GM12878 (cell line): ENCODE measurements around the gene PARP11. TPM values are rescaled to one million over a fixed set of nuclear protein-coding genes. Genes with fewer than 3 reads are reported as not detected.

Source experiments
- ATAC-seq: fragments of 200-7000 bp; cut with Tn5 transposase; 3 replicates; pipeline ENCODE4 v1.9.1; 2020; ENCODE audit warnings: mild to moderate bottlenecking, moderate library complexity
- BruUV-seq: library from RNA; stranded (reverse); fragments of 400-500 nt; replicated peaks from 2 replicates; lab custom pipeline; 2021; lab: Mats Ljungman, UMichigan
- CTCF ChIA-PET: fragments of 300-600 bp; sonication (Branson Sonifier 250); formaldehyde crosslinking; extraction: SDS; loops from one replicate; lab custom pipeline; 2021; ENCODE audit warnings: inconsistent platforms; lab: Yijun Ruan, JAX
- POLR2A ChIA-PET: fragments of 350-600 bp; formaldehyde crosslinking; extraction: SDS; loops from one replicate; lab custom pipeline; 2021; ENCODE audit warnings: inconsistent platforms; lab: Charles Lee
- RAD21 ChIA-PET: fragments of 300-600 bp; sonication (Branson Sonifier 250); formaldehyde crosslinking; loops from one replicate; lab custom pipeline; 2023; ENCODE audit warnings: antibody characterized with exemption; ENCODE audit not compliant: unreplicated experiment; lab: Charles Lee
- SMC1A ChIA-PET: fragments of 300-600 bp; sonication (Branson Sonifier 250); formaldehyde crosslinking; loops from one replicate; lab custom pipeline; 2023; ENCODE audit not compliant: unreplicated experiment, uncharacterized antibody; lab: Charles Lee
- DNase-seq: peaks from one replicate; pipeline ENCODE4 v3.0.0-alpha.2; 2011; ENCODE audit warnings: low read depth, low spot score
- FAIRE-seq: peaks from 3 replicates; lab custom pipeline; 2011; peaks lifted over from hg19 to GRCh38; lab: Jason Lieb, UNC
- H2AFZ ChIP-seq: 2 replicates; pipeline ENCODE4 v1.6.0; 2011; ENCODE audit warnings: low read depth, low read length, control low read depth; ENCODE audit not compliant: control insufficient read depth
- H3K27ac ChIP-seq: 2 replicates; pipeline ENCODE4 v1.5.1; 2011; ENCODE audit warnings: control low read depth; ENCODE audit not compliant: control insufficient read depth, insufficient read depth
- H3K27me3 ChIP-seq, 2 experiments: replicated peaks in 1 of 2; 2 replicates each; pipeline versions ENCODE4 v1.6.0 to v1.6.1; 2011; ENCODE audit warnings: low read length in 1 of 2; ENCODE audit not compliant: control insufficient read depth in 2 of 2, insufficient read depth in 2 of 2
- H3K36me3 ChIP-seq, 2 experiments: 2 replicates each; pipeline ENCODE4 v1.5.1; 2011; ENCODE audit warnings: low read length in 1 of 2; ENCODE audit not compliant: control insufficient read depth in 2 of 2, insufficient read depth in 2 of 2
- H3K4me1 ChIP-seq: 2 replicates; pipeline ENCODE4 v1.6.1; 2011; ENCODE audit warnings: mild to moderate bottlenecking, low read length, moderate library complexity, mixed read lengths; ENCODE audit not compliant: control insufficient read depth, insufficient read depth
- H3K4me2 ChIP-seq: 2 replicates; pipeline ENCODE4 v1.6.0; 2011; ENCODE audit warnings: control low read depth; ENCODE audit not compliant: control insufficient read depth, insufficient read depth
- H3K4me3 ChIP-seq: fragments of 200-600 bp; sonication (generic); 2 replicates; pipeline ENCODE4 v1.5.1; 2016
- H3K79me2 ChIP-seq: 2 replicates; pipeline ENCODE4 v1.6.0; 2011; ENCODE audit warnings: low read length; ENCODE audit not compliant: control insufficient read depth, insufficient read depth
- H3K9ac ChIP-seq: 2 replicates; pipeline ENCODE4 v1.8.0; 2011; ENCODE audit warnings: low read length, control low read depth, mixed read lengths; ENCODE audit not compliant: control insufficient read depth, insufficient read depth
- H3K9me3 ChIP-seq: replicated peaks from 3 replicates; pipeline ENCODE4 v1.5.1; 2011; ENCODE audit warnings: mild to moderate bottlenecking, low read length; ENCODE audit not compliant: control insufficient read depth, insufficient read depth
- H4K20me1 ChIP-seq: 2 replicates; pipeline ENCODE4 v1.6.0; 2011; ENCODE audit not compliant: control insufficient read depth, insufficient read depth
- CBFB ChIP-seq: IDR thresholded peaks from 2 replicates; pipeline ENCODE4 v1.6.1; 2016; ENCODE audit warnings: antibody characterized with exemption, low read depth
- EP300 ChIP-seq, 2 experiments: fragments of 150-350 bp in 1 of 2; IDR thresholded peaks; 2 replicates each; pipeline ENCODE4 v1.6.1; 2011 to 2012; ENCODE audit warnings: low read depth in 2 of 2, low read length in 2 of 2, borderline replicate concordance in 1 of 2, improper control_type of control experiment in 1 of 2, inconsistent platforms in 1 of 2; ENCODE audit not compliant: control insufficient read depth in 1 of 2
- JUNB ChIP-seq: IDR thresholded peaks from 2 replicates; pipeline ENCODE4 v1.6.1; 2016; ENCODE audit warnings: antibody characterized with exemption, mild to moderate bottlenecking
- RAD21 ChIP-seq: IDR thresholded peaks from 2 replicates; pipeline ENCODE4 v1.6.1; 2011; ENCODE audit warnings: mild to moderate bottlenecking, low read depth, low read length, moderate library complexity; ENCODE audit not compliant: insufficient read depth
- RELA ChIP-seq: fragments of 450-650 bp; IDR thresholded peaks from 2 replicates; pipeline ENCODE4 v1.8.0; 2014; ENCODE audit warnings: borderline replicate concordance; ENCODE audit not compliant: partially characterized antibody
- RFX5 ChIP-seq: IDR thresholded peaks from 2 replicates; pipeline ENCODE4 v1.6.1; 2011; ENCODE audit warnings: low read depth, low read length, improper control_type of control experiment
- SMC3 ChIP-seq: IDR thresholded peaks from 2 replicates; pipeline ENCODE4 v1.6.1; 2011; ENCODE audit warnings: low read length, improper control_type of control experiment, borderline replicate concordance
- STAT3 ChIP-seq: IDR thresholded peaks from 2 replicates; pipeline ENCODE4 v1.6.1; 2011; ENCODE audit warnings: low read depth, low read length, improper control_type of control experiment
- YY1 ChIP-seq: IDR thresholded peaks from 2 replicates; pipeline ENCODE4 v1.6.1; 2011; ENCODE audit warnings: low read depth, mild to moderate bottlenecking, low read length
- WGBS: methylation state at CpG from one replicate; pipeline ENCODE4 v1.1.6; 2016; ENCODE audit warnings: low lambda C conversion rate; ENCODE audit not compliant: insufficient replicate concordance, insufficient coverage; ENCODE audit errors: missing lambda C conversion rate; 5-methylcytosine and 5-hydroxymethylcytosine counted together
- in situ Hi-C: fragments of 300-500 bp; cut with MboI; formaldehyde crosslinking; loops from 9 replicates; pipeline ENCODE4 v1.14.3; 2018; ENCODE audit warnings: mixed read lengths
- intact Hi-C: fragments of 100-400 bp; cut with micrococcal nuclease; formaldehyde crosslinking; loops from one replicate; pipeline ENCODE4 v1.14.2; 2022; ENCODE audit not compliant: unreplicated experiment
- polyA plus RNA-seq, 11 experiments: library from polyadenylated mRNA; depleted of rRNA in 4 of 11; unstranded in 6 of 11; stranded (reverse) in 5 of 11; fragments of >200 nt; fragmentation: Nextera tagmentation in 4 of 11; fragmentation: Illumina TruSeq in 1 of 11; extraction: Ambion mirVana in 4 of 11; extraction: Trizol in 1 of 11; gene quantifications; 1 replicate in 1 of 11; 2 replicates in 10 of 11; pipeline versions ENCODE4 v1.2.1 to v1.2.3, GENCODE V29; 2011 to 2016; ENCODE audit warnings: inconsistent platforms in 2 of 11, missing spikeins in 2 of 11, low read depth in 1 of 11
- total RNA-seq, 4 experiments: library from RNA; depleted of rRNA in 3 of 4; stranded (reverse); fragments of >200 nt in 3 of 4; fragmentation: Illumina TruSeq in 1 of 4; extraction: Trizol in 1 of 4; gene quantifications; 2 replicates each; pipeline versions ENCODE4 v1.2.1 to v1.2.3, GENCODE V29; 2013 to 2021
- TF ChIP-seq, protein P1 (sequence below), 3 experiments: IDR thresholded peaks in 2 of 3; conservative IDR thresholded peaks in 1 of 3; 2 replicates each; pipeline ENCODE4 v1.5.1; 2011; ENCODE audit warnings: low read depth in 3 of 3, low read length in 3 of 3, mild to moderate bottlenecking in 3 of 3, control low read depth in 2 of 3, moderate library complexity in 2 of 3, inconsistent platforms in 1 of 3, mixed read lengths in 1 of 3; ENCODE audit not compliant: control insufficient read depth in 2 of 3, insufficient read depth in 1 of 3; ENCODE audit errors: extremely low read depth in 1 of 3
- TF ChIP-seq, protein P2 (sequence below): IDR thresholded peaks from 2 replicates; pipeline ENCODE4 v1.6.1; 2011; ENCODE audit warnings: borderline replicate concordance, low read depth, mild to moderate bottlenecking, moderate library complexity, low read length; ENCODE audit not compliant: insufficient read depth, poor library complexity, severe bottlenecking

PARP11 gene
- total and polyA plus RNA-seq, 10 of the 15 experiments (the other 5 are each of a cell fraction or from before 2014, with no cell fraction given) = 3.0 to 14.1 (median 6.3) TPM

DNA sequence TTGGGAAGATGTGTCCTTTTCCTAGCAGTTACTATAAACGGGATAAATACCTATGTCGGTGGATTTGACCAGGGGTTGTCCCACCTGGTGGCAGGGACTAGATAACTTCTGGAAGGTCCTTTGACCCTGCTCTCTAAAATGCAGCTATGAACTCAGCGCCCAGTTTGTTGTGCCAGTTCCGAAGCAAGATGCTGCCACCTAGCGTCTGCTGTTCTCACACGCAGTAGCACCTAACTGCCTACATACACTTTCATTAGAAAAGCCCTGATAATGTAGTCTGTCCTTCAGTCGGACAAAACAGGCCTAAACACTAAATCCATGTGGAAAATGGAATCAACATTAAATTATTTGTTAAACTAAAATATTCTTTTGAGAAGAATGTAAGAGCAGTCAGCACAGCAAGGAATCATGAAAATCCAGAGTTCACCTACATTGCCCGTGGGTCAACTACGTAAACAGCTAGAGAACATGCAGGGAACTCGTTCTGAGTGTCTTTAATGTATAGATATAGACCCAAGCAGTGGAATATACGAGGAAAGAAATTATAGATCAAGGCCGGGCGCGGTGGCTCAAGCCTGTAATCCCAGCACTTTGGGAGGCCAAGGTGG is 69.2 kb downstream of the PARP11 start:
- no peaks in the 10 kb centered on the region for H4K20me1 ChIP-seq
- DNase-seq = peak; percentile 23
- H3K4me2 ChIP-seq = no peak overlapping the region
- ChIA-PET SMC1A (interaction anchor here (0.6 to 3.8 kb wide), 9 partner anchors 10 to 738 kb away, joined by 3 to 58 read pairs (median 4); no protein-coding TSS in a partner anchor), POLR2A (no interaction called here)
- in situ Hi-C loops = loop anchor here (5.0 kb wide), 1 partner anchor 507 kb away; no protein-coding TSS in a partner anchor
- BruUV-seq = no TSS peak
- no peaks in the 10 kb centered on the region for H3K36me3 ChIP-seq
- no peaks in the 10 kb centered on the region for H3K9me3 ChIP-seq
- no peaks in the 10 kb centered on the region for H3K79me2 ChIP-seq
- 38% methylated on average over 14 of the region's 14 CpGs for WGBS
- H3K27ac ChIP-seq = no peak overlapping the region
- TF ChIP-seq, protein P1, sequence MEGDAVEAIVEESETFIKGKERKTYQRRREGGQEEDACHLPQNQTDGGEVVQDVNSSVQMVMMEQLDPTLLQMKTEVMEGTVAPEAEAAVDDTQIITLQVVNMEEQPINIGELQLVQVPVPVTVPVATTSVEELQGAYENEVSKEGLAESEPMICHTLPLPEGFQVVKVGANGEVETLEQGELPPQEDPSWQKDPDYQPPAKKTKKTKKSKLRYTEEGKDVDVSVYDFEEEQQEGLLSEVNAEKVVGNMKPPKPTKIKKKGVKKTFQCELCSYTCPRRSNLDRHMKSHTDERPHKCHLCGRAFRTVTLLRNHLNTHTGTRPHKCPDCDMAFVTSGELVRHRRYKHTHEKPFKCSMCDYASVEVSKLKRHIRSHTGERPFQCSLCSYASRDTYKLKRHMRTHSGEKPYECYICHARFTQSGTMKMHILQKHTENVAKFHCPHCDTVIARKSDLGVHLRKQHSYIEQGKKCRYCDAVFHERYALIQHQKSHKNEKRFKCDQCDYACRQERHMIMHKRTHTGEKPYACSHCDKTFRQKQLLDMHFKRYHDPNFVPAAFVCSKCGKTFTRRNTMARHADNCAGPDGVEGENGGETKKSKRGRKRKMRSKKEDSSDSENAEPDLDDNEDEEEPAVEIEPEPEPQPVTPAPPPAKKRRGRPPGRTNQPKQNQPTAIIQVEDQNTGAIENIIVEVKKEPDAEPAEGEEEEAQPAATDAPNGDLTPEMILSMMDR (IDR thresholded peaks at IDR 0.05 in 2 of 3, conservative IDR thresholded peaks at IDR 0.05 in 1 of 3; ENCODE audit: control insufficient read depth in 2 of 3, extremely low read depth in 1 of 3, insufficient read depth in 1 of 3, low read depth in 3 of 3, low read length in 3 of 3) = peak; percentile 86 to 93 (median 91)
- no peak for TF ChIP-seq EP300 (IDR thresholded peaks at IDR 0.05; ENCODE audit: borderline replicate concordance in 1 of 2, control insufficient read depth in 1 of 2, low read depth in 2 of 2, low read length in 2 of 2)
- no peak for TF ChIP-seq JUNB
- no peak for TF ChIP-seq STAT3
- TF ChIP-seq, protein P2, sequence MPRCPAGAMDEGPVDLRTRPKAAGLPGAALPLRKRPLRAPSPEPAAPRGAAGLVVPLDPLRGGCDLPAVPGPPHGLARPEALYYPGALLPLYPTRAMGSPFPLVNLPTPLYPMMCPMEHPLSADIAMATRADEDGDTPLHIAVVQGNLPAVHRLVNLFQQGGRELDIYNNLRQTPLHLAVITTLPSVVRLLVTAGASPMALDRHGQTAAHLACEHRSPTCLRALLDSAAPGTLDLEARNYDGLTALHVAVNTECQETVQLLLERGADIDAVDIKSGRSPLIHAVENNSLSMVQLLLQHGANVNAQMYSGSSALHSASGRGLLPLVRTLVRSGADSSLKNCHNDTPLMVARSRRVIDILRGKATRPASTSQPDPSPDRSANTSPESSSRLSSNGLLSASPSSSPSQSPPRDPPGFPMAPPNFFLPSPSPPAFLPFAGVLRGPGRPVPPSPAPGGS = no peak
- peak; percentile 42 for TF ChIP-seq RELA
- 0 out of 2 replicates have a peak, but pooled peaks have one; percentile 47 for TF ChIP-seq YY1
- TF ChIP-seq SMC3 = peak; percentile 79
- no peak for TF ChIP-seq CBFB
- no peak for TF ChIP-seq RFX5
- TF ChIP-seq RAD21 = peak; percentile 87
- TF ChIP-seq, all 136 proteins: peak for 5
- no peak overlapping the region for H2AFZ ChIP-seq
- ChIA-PET RAD21 (interaction anchor here (0.5 to 3.3 kb wide), 11 partner anchors 8 to 504 kb away, joined by 3 to 47 read pairs (median 3); no protein-coding TSS in a partner anchor), CTCF (interaction anchor here (0.7 to 7.2 kb wide), 40 partner anchors 9 to 669 kb away, joined by 3 to 179 read pairs (median 4); no protein-coding TSS in a partner anchor)
- no peak overlapping the region for H3K9ac ChIP-seq
- intact Hi-C loops = loop anchor here (1.0 kb wide), 2 partner anchors 146 to 504 kb away; no protein-coding TSS in a partner anchor
- no peak overlapping the region for H3K4me3 ChIP-seq
- peak; percentile 89 for FAIRE-seq
- no peaks in the 10 kb centered on the region for H3K4me1 ChIP-seq
- ATAC-seq = peak; percentile 98
- no peaks in the 10 kb centered on the region for H3K27me3 ChIP-seq
